Loucy (cell line): ENCODE data around the gene TSPAN9.

Source experiments
- H2AFZ ChIP-seq: fragments of 200-600 bp; sonication (generic); 2 replicates; pipeline ENCODE4 v1.6.0; 2016; ENCODE audit warnings: antibody characterized with exemption, mild to moderate bottlenecking, low read length, moderate library complexity
- H3F3A ChIP-seq: fragments of 200-600 bp; 2 replicates; pipeline ENCODE4 v1.6.0; 2016; ENCODE audit warnings: antibody characterized with exemption, low read depth, mild to moderate bottlenecking
- H3K27me3 ChIP-seq: fragments of 200-600 bp; sonication (generic); 2 replicates; pipeline ENCODE4 v1.6.1; 2014; ENCODE audit warnings: low read length, mild to moderate bottlenecking; ENCODE audit not compliant: insufficient read depth, poor library complexity, severe bottlenecking
- H3K36me3 ChIP-seq: fragments of 200-600 bp; sonication (generic); 2 replicates; pipeline ENCODE4 v1.6.1; 2016; ENCODE audit warnings: low read length; ENCODE audit not compliant: insufficient read depth
- H3K4me1 ChIP-seq: fragments of 200-600 bp; sonication (generic); 2 replicates; pipeline ENCODE4 v1.5.1; 2014; ENCODE audit warnings: low read length, mild to moderate bottlenecking; ENCODE audit not compliant: insufficient read depth, poor library complexity, severe bottlenecking
- H3K4me2 ChIP-seq: fragments of 200-600 bp; sonication (generic); 2 replicates; pipeline ENCODE4 v1.6.0; 2014; ENCODE audit warnings: antibody characterized with exemption, low read length, low read depth, mild to moderate bottlenecking; ENCODE audit not compliant: poor library complexity, severe bottlenecking
- H3K4me3 ChIP-seq: fragments of 200-600 bp; sonication (generic); 2 replicates; pipeline ENCODE4 v1.5.1; 2014; ENCODE audit warnings: low read length, mild to moderate bottlenecking, mixed read lengths; ENCODE audit not compliant: poor library complexity, severe bottlenecking
- H3K79me2 ChIP-seq: fragments of 200-600 bp; sonication (generic); 2 replicates; pipeline ENCODE4 v1.6.1; 2014; ENCODE audit warnings: low read length; ENCODE audit not compliant: insufficient read depth
- H3K9ac ChIP-seq: fragments of 200-600 bp; sonication (generic); 2 replicates; pipeline ENCODE4 v1.6.0; 2014; ENCODE audit warnings: mild to moderate bottlenecking, low read depth, low read length, moderate library complexity; ENCODE audit not compliant: poor library complexity, severe bottlenecking
- H3K9me2 ChIP-seq: fragments of 200-600 bp; sonication (generic); replicated peaks from 2 replicates; pipeline ENCODE4 v1.6.1; 2016; ENCODE audit warnings: low read depth, low read length, mixed read lengths
- H3K9me3 ChIP-seq: fragments of 200-600 bp; sonication (generic); 2 replicates; pipeline ENCODE4 v1.6.1; 2014; ENCODE audit warnings: mild to moderate bottlenecking, antibody characterized with exemption, low read length, low read depth; ENCODE audit not compliant: insufficient read depth
- H4K20me1 ChIP-seq: fragments of 200-600 bp; sonication (generic); 2 replicates; pipeline ENCODE4 v1.6.0; 2014; ENCODE audit warnings: antibody characterized with exemption, low read length, mild to moderate bottlenecking; ENCODE audit not compliant: insufficient read depth, poor library complexity, severe bottlenecking
- CTCF ChIP-seq: fragments of 200-600 bp; sonication (generic); conservative IDR thresholded peaks from 2 replicates; pipeline ENCODE4 v1.5.1; 2014; ENCODE audit warnings: mild to moderate bottlenecking, antibody characterized with exemption, low read length
- EZH2phosphoT487 ChIP-seq: fragments of 200-600 bp; IDR thresholded peaks from 2 replicates; pipeline ENCODE4 v1.6.1; 2018; ENCODE audit warnings: antibody characterized with exemption, mild to moderate bottlenecking, moderate library complexity, borderline replicate concordance

Gene TSPAN9

GRCh38 chr12:3114671-3115070, 37.5 kb downstream of the TSPAN9 start:
- H3K4me1 ChIP-seq, result no peaks in the 10 kb centered on the region

DNA sequence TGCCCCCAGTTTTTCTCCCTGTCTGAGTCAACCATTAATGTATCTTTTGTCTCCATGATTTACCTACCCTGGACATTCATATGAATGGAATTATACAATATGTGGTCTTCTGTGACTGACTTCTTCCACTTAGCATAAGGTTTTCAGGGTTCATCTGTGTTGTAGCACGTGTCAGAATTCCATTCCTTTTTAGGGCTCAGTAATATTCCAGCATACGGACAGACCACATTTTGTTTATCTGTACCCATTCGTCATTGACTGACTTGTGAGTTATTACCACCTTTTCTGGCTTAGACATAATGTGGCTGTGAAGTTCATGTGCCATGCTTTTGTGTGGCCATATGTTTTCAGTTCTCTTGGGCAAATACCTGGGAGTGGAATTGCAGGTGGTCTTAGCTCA, 37.9 kb downstream of the TSPAN9 start:
- Histone ChIP-seq H3K27me3 (no peaks in the 10 kb centered on the region), H3K4me1 (no peaks in the 10 kb centered on the region), H3K4me2 (no peak overlapping the region), H4K20me1 (no peaks in the 10 kb centered on the region), H3K79me2 (no peaks in the 10 kb centered on the region), H3K9ac (no peak overlapping the region), H3K9me2 (no peaks in the 10 kb centered on the region), H3F3A (no peaks in the 10 kb centered on the region), H3K36me3 (no peaks in the 10 kb centered on the region), H3K4me3 (no peak overlapping the region), H2AFZ (no peak overlapping the region), H3K9me3 (no peaks in the 10 kb centered on the region)
- no peak for TF ChIP-seq EZH2phosphoT487
- no peak for TF ChIP-seq CTCF

More at GRCh38 chr12:3114671-3115070, 37.5 kb downstream of the TSPAN9 start:
- H3K27me3 ChIP-seq, result no peaks in the 10 kb centered on the region
- no peaks in the 10 kb centered on the region for H3K9me3 ChIP-seq
- H3K36me3 ChIP-seq, result no peaks in the 10 kb centered on the region
- no peak for TF ChIP-seq CTCF
- H3K9ac ChIP-seq, result no peak overlapping the region
- no peak overlapping the region for H3K4me2 ChIP-seq
- no peaks in the 10 kb centered on the region for H3K79me2 ChIP-seq
- H2AFZ ChIP-seq, result no peak overlapping the region
- no peak overlapping the region for H3K4me3 ChIP-seq
- H3K9me2 ChIP-seq, result no peaks in the 10 kb centered on the region
- H3F3A ChIP-seq, result no peaks in the 10 kb centered on the region
- no peaks in the 10 kb centered on the region for H4K20me1 ChIP-seq

DNA sequence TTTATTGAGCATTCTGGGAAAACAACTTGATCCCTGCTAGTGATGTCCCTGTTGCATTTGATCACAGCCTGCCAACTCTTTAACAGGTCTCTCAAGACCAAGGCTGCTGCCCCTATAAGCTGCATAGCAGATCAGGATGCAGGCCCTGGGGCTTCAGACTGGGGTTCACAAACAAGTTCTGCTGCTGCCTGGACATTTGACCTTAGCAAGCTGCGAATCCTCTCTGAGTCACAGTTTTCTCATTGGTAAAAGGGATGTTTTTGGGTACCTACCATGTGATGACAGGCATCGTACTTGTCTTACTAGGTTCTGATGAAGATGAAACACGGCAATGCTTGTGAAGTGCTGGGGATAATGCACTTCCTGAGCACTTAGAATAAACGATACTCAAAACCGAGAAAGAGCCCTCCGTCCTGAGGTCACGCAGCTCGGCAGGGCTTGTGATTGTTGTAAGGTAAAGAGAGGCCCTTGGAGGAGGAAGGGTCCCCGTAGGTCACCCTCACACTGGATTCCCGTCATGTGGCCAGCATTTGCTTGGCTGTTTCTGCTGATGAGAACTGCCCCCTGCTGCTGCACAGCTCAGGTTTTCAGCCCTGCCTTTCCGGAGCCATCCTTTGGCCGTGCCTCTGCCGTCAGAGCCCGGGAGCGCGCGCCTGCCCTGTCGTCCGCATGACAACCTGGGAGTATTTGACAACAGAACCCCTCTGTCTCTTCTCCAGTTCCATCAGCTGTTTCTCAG, 39.1 kb downstream of the TSPAN9 start:
- Histone ChIP-seq H4K20me1 (no peaks in the 10 kb centered on the region), H3F3A (no peaks in the 10 kb centered on the region), H3K4me2 (no peak overlapping the region), H3K27me3 (no peaks in the 10 kb centered on the region), H3K9me2 (no peaks in the 10 kb centered on the region), H3K9ac (no peak overlapping the region), H3K4me3 (no peak overlapping the region), H3K4me1 (no peaks in the 10 kb centered on the region), H3K79me2 (no peaks in the 10 kb centered on the region), H3K9me3 (no peaks in the 10 kb centered on the region), H2AFZ (no peak overlapping the region), H3K36me3 (no peaks in the 10 kb centered on the region)
- TF ChIP-seq EZH2phosphoT487, result no peak
- TF ChIP-seq CTCF, result no peak
